ENCODE results near the gene CENPO. TPM values are rescaled to one million over a fixed set of nuclear protein-coding genes. Genes with fewer than 3 reads are reported as not detected.

The CENPO gene
- total RNA-seq, 2 donors from 2014 or later = 6.8 to 26.8 TPM

- peak; percentile 86 for DNase-seq
- peak; percentile 79 for TF ChIP-seq CTCF (IDR thresholded peaks at IDR 0.05)
- intact Hi-C loops (cut with DNase I) = loop anchor here (2.0 to 10.0 kb wide), 3 partner anchors 213 to 417 kb away; no protein-coding TSS in a partner anchor
- Histone ChIP-seq H3K36me3 (no peaks in the 10 kb centered on the region), H3K27ac (no peak overlapping the region), H3K9me3 (no peaks in the 10 kb centered on the region), H3K4me3 (no peak overlapping the region), H3K27me3 (no peaks in the 10 kb centered on the region), H3K9ac (ENCODE audit: low read depth in 2 of 2, low read length in 2 of 2) (peak overlapping the region in 1 of 2 donors; percentile 28), H3K4me1 (no peaks in the 10 kb centered on the region)
These were observed 34.4 kb downstream of the CENPO start for GRCh38 chr2:24827321-24828237.

GRCh38 chr2:24828238-24828996 is 35.2 kb downstream of the CENPO start:
- H3K36me3 ChIP-seq = no peaks in the 10 kb centered on the region
- intact Hi-C loops (cut with DNase I) = loop anchor here (10.0 kb wide), 2 partner anchors 214 to 296 kb away; no protein-coding TSS in a partner anchor
- H3K9me3 ChIP-seq = no peaks in the 10 kb centered on the region
- no peak for DNase-seq
- H3K9ac ChIP-seq (ENCODE audit: low read depth in 2 of 2, low read length in 2 of 2) = no peak overlapping the region
- TF ChIP-seq CTCF (IDR thresholded peaks at IDR 0.05) = no peak
- H3K27ac ChIP-seq = no peak overlapping the region
- H3K4me1 ChIP-seq = no peaks in the 10 kb centered on the region
- no peaks in the 10 kb centered on the region for H3K27me3 ChIP-seq
- no peak overlapping the region for H3K4me3 ChIP-seq

- intact Hi-C loops (cut with DNase I) = no loop called here
- no peaks in the 10 kb centered on the region for H3K27me3 ChIP-seq
- H3K27ac ChIP-seq = no peak overlapping the region
- no peaks in the 10 kb centered on the region for H3K9me3 ChIP-seq
- TF ChIP-seq CTCF (IDR thresholded peaks at IDR 0.05) = no peak
- no peaks in the 10 kb centered on the region for H3K4me1 ChIP-seq
- no peak overlapping the region for H3K4me3 ChIP-seq
- no peak overlapping the region for H3K9ac ChIP-seq (ENCODE audit: low read depth in 2 of 2, low read length in 2 of 2)
- H3K36me3 ChIP-seq = no peaks in the 10 kb centered on the region
- no peak for DNase-seq
These were observed 37.1 kb downstream of the CENPO start for GRCh38 chr2:24830351-24830750.

- H3K27ac ChIP-seq = no peak overlapping the region
- H3K36me3 ChIP-seq = no peaks in the 10 kb centered on the region
- H3K4me1 ChIP-seq = no peaks in the 10 kb centered on the region
- TF ChIP-seq CTCF (IDR thresholded peaks at IDR 0.05) = no peak
- intact Hi-C loops (cut with DNase I) = no loop called here
- no peaks in the 10 kb centered on the region for H3K9me3 ChIP-seq
- H3K27me3 ChIP-seq = no peaks in the 10 kb centered on the region
- no peak overlapping the region for H3K4me3 ChIP-seq
- DNase-seq = no peak
- no peak overlapping the region for H3K9ac ChIP-seq (ENCODE audit: low read depth in 2 of 2, low read length in 2 of 2)
These were observed 37.6 kb downstream of the CENPO start for GRCh38 chr2:24830786-24831185.

GRCh38 chr2:24831221-24832072 is 38.2 kb downstream of the CENPO start:
- no peak for DNase-seq
- H3K4me1 ChIP-seq = no peaks in the 10 kb centered on the region
- TF ChIP-seq CTCF (IDR thresholded peaks at IDR 0.05) = no peak
- H3K9me3 ChIP-seq = no peaks in the 10 kb centered on the region
- H3K27ac ChIP-seq = no peak overlapping the region
- intact Hi-C loops (cut with DNase I) = no loop called here
- H3K4me3 ChIP-seq = no peak overlapping the region
- H3K36me3 ChIP-seq = no peaks in the 10 kb centered on the region
- no peak overlapping the region for H3K9ac ChIP-seq (ENCODE audit: low read depth in 2 of 2, low read length in 2 of 2)
- H3K27me3 ChIP-seq = no peaks in the 10 kb centered on the region
